Nephron (organoid): ENCODE data around the gene MMP13.

Experiments used
- H3K27ac Mint-ChIP-seq, 3 experiments: 2 replicates each; pipeline ENCODE4 v1.8.0; 2020; ENCODE audit warnings: mixed read lengths in 3 of 3, mild to moderate bottlenecking in 2 of 3, moderate library complexity in 1 of 3
- H3K27me3 Mint-ChIP-seq: 2 replicates; pipeline ENCODE4 v1.8.0; 2021; ENCODE audit warnings: low read depth, mild to moderate bottlenecking, moderate library complexity, mixed read lengths
- H3K36me3 Mint-ChIP-seq: 2 replicates; pipeline ENCODE4 v1.8.0; 2020; ENCODE audit warnings: low read depth, mixed read lengths
- H3K4me1 Mint-ChIP-seq: 2 replicates; pipeline ENCODE4 v1.8.0; 2020; ENCODE audit warnings: mixed read lengths
- H3K4me3 Mint-ChIP-seq, 3 experiments: 2 replicates each; pipeline ENCODE4 v1.8.0; 2020; ENCODE audit warnings: mild to moderate bottlenecking in 3 of 3, mixed read lengths in 3 of 3, moderate library complexity in 2 of 3
- H3K9me3 Mint-ChIP-seq: 2 replicates; pipeline ENCODE4 v1.8.0; 2020; ENCODE audit warnings: mixed read lengths
- TF ChIP-seq, protein P1 (sequence below), 3 experiments: fragments of 200-600 bp; sonication (generic); IDR thresholded peaks; one replicate each; pipeline ENCODE4 v1.5.0; 2021; ENCODE audit warnings: antibody characterized with exemption in 3 of 3; ENCODE audit not compliant: unreplicated experiment in 3 of 3

The MMP13 gene

DNA sequence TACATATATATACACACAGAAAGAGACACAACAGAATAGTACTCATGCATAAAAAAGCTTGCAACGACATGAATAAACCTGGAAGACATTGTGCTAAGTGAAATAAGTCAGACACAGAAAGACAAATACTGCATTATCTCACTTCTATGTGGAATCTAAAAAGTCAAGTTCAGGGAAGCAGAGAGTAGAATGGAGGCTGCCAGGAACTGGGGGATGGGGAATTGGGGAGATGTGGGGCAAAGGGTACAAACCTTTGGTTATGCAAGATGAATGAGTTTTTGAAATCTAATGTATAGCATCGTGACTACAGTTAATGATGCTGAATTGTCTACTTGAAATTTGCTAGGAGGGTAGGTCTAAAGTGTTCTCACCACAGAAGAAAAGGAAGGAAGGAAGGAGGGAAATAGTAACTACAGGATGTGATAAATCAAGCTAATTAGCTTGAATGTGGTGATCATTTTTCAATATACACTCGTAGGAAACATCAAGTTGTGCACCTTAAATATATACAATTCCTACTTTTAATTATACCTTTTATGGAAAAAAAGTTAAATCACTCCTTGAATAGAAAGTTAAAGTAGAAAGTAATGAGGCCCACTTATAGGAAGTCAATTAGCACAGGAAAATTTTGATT, 33.8 kb downstream of the MMP13 start:
- Mint-ChIP-seq H3K27ac (no peak overlapping the region), H3K4me3 (no peak overlapping the region), H3K4me1 (no peaks in the 10 kb centered on the region), H3K36me3 (no peaks in the 10 kb centered on the region), H3K27me3 (peaks cover 3% of the 10 kb centered on the region), H3K9me3 (no peaks in the 10 kb centered on the region)
- TF ChIP-seq, protein P1, sequence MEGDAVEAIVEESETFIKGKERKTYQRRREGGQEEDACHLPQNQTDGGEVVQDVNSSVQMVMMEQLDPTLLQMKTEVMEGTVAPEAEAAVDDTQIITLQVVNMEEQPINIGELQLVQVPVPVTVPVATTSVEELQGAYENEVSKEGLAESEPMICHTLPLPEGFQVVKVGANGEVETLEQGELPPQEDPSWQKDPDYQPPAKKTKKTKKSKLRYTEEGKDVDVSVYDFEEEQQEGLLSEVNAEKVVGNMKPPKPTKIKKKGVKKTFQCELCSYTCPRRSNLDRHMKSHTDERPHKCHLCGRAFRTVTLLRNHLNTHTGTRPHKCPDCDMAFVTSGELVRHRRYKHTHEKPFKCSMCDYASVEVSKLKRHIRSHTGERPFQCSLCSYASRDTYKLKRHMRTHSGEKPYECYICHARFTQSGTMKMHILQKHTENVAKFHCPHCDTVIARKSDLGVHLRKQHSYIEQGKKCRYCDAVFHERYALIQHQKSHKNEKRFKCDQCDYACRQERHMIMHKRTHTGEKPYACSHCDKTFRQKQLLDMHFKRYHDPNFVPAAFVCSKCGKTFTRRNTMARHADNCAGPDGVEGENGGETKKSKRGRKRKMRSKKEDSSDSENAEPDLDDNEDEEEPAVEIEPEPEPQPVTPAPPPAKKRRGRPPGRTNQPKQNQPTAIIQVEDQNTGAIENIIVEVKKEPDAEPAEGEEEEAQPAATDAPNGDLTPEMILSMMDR (IDR thresholded peaks at IDR 0.05; ENCODE audit: unreplicated experiment in 3 of 3): no peak

DNA sequence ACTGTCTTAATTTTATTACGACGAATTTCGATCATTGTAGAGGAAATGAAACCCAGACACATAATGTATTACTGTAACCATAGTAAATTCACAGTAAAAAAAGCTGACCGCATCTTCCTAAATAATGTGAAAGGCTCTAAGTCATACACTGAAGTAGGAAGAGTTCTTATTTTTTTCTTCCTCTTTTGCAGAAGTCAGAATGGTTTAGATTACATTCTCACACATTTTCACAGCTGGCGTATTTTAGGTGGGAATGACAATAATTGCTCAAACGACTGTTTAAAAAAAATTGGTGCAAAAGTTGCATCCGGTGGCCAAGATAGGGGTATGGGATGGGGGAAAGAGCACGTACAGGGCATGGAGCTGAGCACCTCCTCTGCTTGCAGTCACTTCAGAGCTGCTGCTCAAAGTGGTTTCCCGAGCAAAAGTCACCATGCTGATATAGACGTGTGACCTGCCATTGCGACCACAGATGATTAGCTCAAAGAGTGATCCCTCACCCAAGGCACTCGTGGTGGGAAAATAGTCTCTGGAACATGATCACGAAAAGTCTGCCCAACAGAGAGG, 35.3 kb downstream of the MMP13 start:
- H3K27me3 Mint-ChIP-seq: peaks cover 3% of the 10 kb centered on the region
- H3K4me1 Mint-ChIP-seq: no peaks in the 10 kb centered on the region
- no peak overlapping the region for H3K27ac Mint-ChIP-seq
- no peaks in the 10 kb centered on the region for H3K9me3 Mint-ChIP-seq
- TF ChIP-seq, protein P1 (IDR thresholded peaks at IDR 0.05; ENCODE audit: unreplicated experiment in 3 of 3): no peak
- H3K36me3 Mint-ChIP-seq: no peaks in the 10 kb centered on the region
- H3K4me3 Mint-ChIP-seq: no peak overlapping the region

DNA sequence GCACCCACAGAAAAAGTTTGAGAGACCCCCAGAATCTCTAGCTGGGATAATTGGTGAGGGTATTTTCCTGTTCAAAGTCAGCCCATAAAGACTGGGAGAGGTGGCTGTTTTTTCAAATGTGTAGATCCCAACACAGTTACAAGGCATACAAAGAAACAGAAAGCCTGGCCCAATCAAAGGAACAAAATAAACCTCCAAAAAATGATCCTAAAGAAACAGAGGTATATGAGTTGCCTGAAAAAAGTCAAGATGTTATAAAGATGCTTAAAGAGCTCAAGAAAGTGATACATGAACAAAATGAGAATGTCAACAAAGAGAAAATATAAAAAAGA, 40.5 kb downstream of the MMP13 start:
- no peaks in the 10 kb centered on the region for H3K9me3 Mint-ChIP-seq
- H3K27ac Mint-ChIP-seq: peak overlapping the region in 2 of 3 experiments; percentile 15 to 40
- H3K4me3 Mint-ChIP-seq: no peak overlapping the region
- H3K36me3 Mint-ChIP-seq: no peaks in the 10 kb centered on the region
- H3K27me3 Mint-ChIP-seq: peaks cover 3% of the 10 kb centered on the region
- H3K4me1 Mint-ChIP-seq: no peaks in the 10 kb centered on the region
- TF ChIP-seq, protein P1 (IDR thresholded peaks at IDR 0.05; ENCODE audit: unreplicated experiment in 3 of 3): peak in 1 of 3 experiments; percentile 3

DNA sequence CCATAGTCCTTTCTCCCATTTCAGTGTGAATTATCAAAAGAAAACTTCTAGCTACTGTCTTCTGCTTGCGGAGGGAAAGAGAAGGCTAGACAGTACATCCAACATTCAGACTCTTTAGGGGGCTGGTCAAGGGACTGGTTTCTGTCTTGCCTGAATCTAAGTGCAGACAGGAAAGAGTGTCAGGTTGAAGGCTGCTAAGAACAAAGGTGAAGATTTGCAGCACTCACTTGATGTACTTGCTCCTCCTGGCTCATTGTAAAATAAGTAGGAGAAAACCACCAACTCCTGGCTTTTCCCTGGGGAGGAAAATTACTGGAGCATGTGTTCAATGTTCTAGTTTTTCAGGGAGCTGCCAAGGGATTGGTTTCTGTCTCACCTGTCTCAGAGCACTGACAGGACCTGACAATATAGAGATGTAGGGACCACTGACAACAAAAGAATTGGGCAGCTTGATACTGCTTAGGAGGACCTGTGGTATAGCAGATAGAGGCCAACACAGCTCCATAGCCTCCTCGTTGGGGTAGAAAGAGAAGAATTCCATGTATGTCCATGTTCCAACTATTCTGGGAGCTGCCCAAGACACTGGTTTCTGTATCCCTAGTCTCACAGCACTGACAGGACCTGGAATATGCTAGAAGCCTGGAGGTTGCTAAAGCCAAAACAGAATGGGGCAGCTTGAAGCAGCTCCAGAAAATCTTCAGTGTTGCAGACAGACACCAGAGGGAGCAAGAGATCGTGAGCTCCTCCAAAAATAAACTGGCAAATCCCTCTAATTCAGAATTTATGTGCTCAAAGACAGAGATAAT, 41.1 kb downstream of the MMP13 start:
- H3K27me3 Mint-ChIP-seq: peaks cover 3% of the 10 kb centered on the region
- no peaks in the 10 kb centered on the region for H3K9me3 Mint-ChIP-seq
- H3K4me3 Mint-ChIP-seq: no peak overlapping the region
- H3K36me3 Mint-ChIP-seq: no peaks in the 10 kb centered on the region
- TF ChIP-seq, protein P1 (IDR thresholded peaks at IDR 0.05; ENCODE audit: unreplicated experiment in 3 of 3): peak; percentile 64 to 69 (median 64)
- H3K4me1 Mint-ChIP-seq: no peaks in the 10 kb centered on the region
- H3K27ac Mint-ChIP-seq: peak overlapping the region in 2 of 3 experiments; percentile 15 to 40

DNA sequence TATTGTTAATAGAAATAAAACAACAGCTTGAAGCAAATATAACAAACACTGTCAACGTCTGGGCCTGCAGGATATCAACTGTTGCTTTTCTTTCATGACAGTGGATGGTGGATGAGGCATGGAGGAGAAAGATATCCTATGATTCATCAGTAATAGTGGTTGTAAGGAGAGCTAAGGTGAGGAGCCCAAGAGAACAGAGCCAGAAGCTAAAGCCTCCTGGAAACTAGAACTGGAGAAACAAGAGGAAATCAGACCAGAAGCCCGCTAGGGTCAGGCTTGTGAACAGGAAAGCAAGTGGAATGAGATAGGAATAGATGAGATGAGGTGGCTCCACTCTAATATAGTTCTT, 43.1 kb downstream of the MMP13 start:
- TF ChIP-seq, protein P1 (IDR thresholded peaks at IDR 0.05; ENCODE audit: unreplicated experiment in 3 of 3): no peak
- peaks cover 10% of the 10 kb centered on the region for H3K27me3 Mint-ChIP-seq
- no peaks in the 10 kb centered on the region for H3K36me3 Mint-ChIP-seq

More for the DNA sequence above, 43.1 kb downstream of the MMP13 start:
- H3K4me1 Mint-ChIP-seq: no peaks in the 10 kb centered on the region
- H3K4me3 Mint-ChIP-seq: no peak overlapping the region
- H3K9me3 Mint-ChIP-seq: no peaks in the 10 kb centered on the region
- no peak overlapping the region for H3K27ac Mint-ChIP-seq
